ENCODE measurements around the gene LHFPL6. TPM values are rescaled to one million over a fixed set of nuclear protein-coding genes. Genes with fewer than 3 reads are reported as not detected.

The LHFPL6 gene
- total RNA-seq, 1 donor from 2014 or later: 37.7 TPM

- Mint-ChIP-seq H3K4me1 (peaks cover 37% of the 10 kb centered on the region), H3K27ac (ENCODE audit: unreplicated experiment) (no peak overlapping the region), H3K4me3 (no peak overlapping the region), H3K9me3 (no peaks in the 10 kb centered on the region), H3K36me3 (ENCODE audit: low read depth) (peaks cover 5% of the 10 kb centered on the region), H3K27me3 (ENCODE audit: low read depth) (no peaks in the 10 kb centered on the region)
- TF ChIP-seq CTCF (conservative IDR thresholded peaks at IDR 0.05): no peak
- DNase-seq (ENCODE audit: low read depth, low spot score): no peak
Observed at GRCh38 chr13:39577838-39578491, 25.0 kb downstream of the LHFPL6 start.

GRCh38 chr13:39577203-39577602, 25.8 kb downstream of the LHFPL6 start:
- Mint-ChIP-seq H3K4me1 (peaks cover 35% of the 10 kb centered on the region), H3K27ac (ENCODE audit: unreplicated experiment) (no peak overlapping the region), H3K27me3 (ENCODE audit: low read depth) (no peaks in the 10 kb centered on the region), H3K9me3 (no peaks in the 10 kb centered on the region), H3K4me3 (no peak overlapping the region), H3K36me3 (ENCODE audit: low read depth) (peaks cover 4% of the 10 kb centered on the region)
- no peak for TF ChIP-seq CTCF (conservative IDR thresholded peaks at IDR 0.05)
- DNase-seq (ENCODE audit: low read depth, low spot score): no peak

- no peak overlapping the region for H3K4me3 Mint-ChIP-seq
- H3K4me1 Mint-ChIP-seq: peaks cover 21% of the 10 kb centered on the region
- H3K27ac Mint-ChIP-seq (ENCODE audit: unreplicated experiment): no peak overlapping the region
- TF ChIP-seq CTCF (conservative IDR thresholded peaks at IDR 0.05): no peak
- no peak for DNase-seq (ENCODE audit: low read depth, low spot score)
- no peaks in the 10 kb centered on the region for H3K27me3 Mint-ChIP-seq (ENCODE audit: low read depth)
- H3K9me3 Mint-ChIP-seq: no peaks in the 10 kb centered on the region
- H3K36me3 Mint-ChIP-seq (ENCODE audit: low read depth): peaks cover 3% of the 10 kb centered on the region
Observed at GRCh38 chr13:39575641-39576238, 27.3 kb downstream of the LHFPL6 start.

- no peak for TF ChIP-seq CTCF (conservative IDR thresholded peaks at IDR 0.05)
- H3K36me3 Mint-ChIP-seq (ENCODE audit: low read depth): peaks cover 5% of the 10 kb centered on the region
- H3K9me3 Mint-ChIP-seq: no peaks in the 10 kb centered on the region
- no peaks in the 10 kb centered on the region for H3K27me3 Mint-ChIP-seq (ENCODE audit: low read depth)
- DNase-seq (ENCODE audit: low read depth, low spot score): no peak
- H3K4me3 Mint-ChIP-seq: no peak overlapping the region
- no peak overlapping the region for H3K27ac Mint-ChIP-seq (ENCODE audit: unreplicated experiment)
- peaks cover 8% of the 10 kb centered on the region for H3K4me1 Mint-ChIP-seq
Observed at GRCh38 chr13:39571502-39572092, 31.4 kb downstream of the LHFPL6 start.

GRCh38 chr13:39567569-39567968, 35.4 kb downstream of the LHFPL6 start:
- Mint-ChIP-seq H3K27ac (ENCODE audit: unreplicated experiment) (no peak overlapping the region), H3K36me3 (ENCODE audit: low read depth) (peaks cover 5% of the 10 kb centered on the region), H3K4me1 (peaks cover 44% of the 10 kb centered on the region)

More at GRCh38 chr13:39567569-39567968, 35.4 kb downstream of the LHFPL6 start:
- DNase-seq (ENCODE audit: low read depth, low spot score): no peak
- no peaks in the 10 kb centered on the region for H3K9me3 Mint-ChIP-seq
- no peak for TF ChIP-seq CTCF (conservative IDR thresholded peaks at IDR 0.05)
- no peaks in the 10 kb centered on the region for H3K27me3 Mint-ChIP-seq (ENCODE audit: low read depth)
- no peak overlapping the region for H3K4me3 Mint-ChIP-seq

Measured in neural crest cell (in vitro differentiated cells).